Measurements from ENCODE around the gene SASH3. TPM values are rescaled to one million over a fixed set of nuclear protein-coding genes. Genes with fewer than 3 reads are reported as not detected.

SASH3 gene
- total RNA-seq, 1 experiment from 2014 or later, result not detected

DNA sequence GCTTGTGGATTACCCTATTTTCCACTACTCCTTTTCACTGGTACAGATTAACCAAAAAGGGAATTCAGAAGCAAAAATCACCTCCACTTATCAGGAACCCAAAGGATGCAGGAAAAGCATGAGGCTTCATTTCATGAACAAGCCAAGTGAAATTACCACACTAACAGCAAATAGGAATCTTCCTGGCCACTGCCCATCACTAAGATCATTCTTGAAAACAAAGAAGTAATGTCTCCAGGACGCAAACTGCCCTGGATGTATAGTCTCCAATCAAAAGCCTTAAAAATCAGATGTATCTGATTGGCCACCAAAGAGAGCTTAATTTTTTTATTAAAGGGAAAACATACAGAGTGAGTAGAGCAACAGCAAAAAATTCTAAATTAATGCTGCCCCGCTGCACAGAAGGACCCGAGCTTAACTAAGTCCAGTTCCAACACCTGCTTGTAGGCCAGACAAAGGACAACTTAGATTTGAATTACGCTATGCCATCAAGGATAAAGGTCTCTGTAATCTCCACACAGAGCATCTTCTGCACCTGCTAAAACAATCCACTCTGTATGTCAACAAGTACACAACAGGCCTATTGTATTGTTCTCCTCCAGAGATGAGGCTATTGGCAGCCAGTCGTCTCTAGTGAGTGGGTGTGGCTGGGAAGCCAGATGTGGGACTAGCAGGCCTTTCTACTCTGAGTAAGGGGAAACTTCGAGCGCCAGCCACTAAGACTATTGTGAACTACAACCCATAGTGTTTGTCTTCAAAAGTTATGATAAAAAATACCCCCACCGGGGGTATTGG lies 51.5 kb downstream of the SASH3 start:
- POLR2A ChIA-PET (ENCODE audit: low non-redundant PET), result no interaction called here

DNA sequence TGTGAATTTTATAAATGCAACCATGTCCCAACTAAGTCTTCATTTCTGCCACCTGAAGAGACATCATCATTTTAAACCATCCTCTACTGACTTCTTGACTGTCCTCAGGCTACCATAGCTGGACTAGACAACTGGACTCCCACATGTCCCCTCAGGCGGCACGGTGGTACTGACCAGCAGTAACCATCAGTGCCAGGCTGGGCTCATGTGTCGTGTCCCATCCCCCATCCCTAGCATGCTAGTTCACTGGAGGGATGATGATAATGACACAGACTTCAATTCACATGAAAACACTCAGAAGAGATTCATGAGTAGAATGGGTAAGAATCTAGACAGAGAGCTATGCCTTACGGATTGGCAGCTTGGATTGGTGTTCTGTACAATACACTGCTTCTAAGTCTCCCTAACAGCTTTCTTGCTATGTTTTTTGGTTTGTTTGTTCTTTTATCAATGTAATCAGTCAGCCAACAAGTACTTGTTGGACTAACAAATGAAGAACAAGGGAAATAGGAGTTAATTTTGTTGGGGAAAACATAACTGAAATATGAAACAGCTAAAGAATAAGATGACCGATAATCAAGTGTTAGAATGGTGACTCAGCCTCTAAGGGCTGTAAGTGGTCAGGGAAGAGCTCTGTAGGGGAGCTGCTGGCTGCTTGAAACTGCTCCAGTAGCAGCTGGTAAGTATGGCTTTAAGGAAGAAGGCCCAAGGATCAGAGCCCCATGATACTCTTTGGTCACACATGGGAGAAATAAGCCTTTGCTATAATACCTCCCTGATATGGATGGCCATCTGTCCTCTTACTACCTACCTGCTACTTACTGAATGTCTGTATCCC lies 53.6 kb downstream of the SASH3 start:
- POLR2A ChIA-PET (ENCODE audit: low non-redundant PET), result no interaction called here

More for the DNA sequence above, 51.5 kb downstream of the SASH3 start:
- no peak for DNase-seq (ENCODE audit: low spot score)
- intact Hi-C loops (cut with micrococcal nuclease; ENCODE audit: unreplicated experiment), result no loop called here
- Histone ChIP-seq H3K4me3 (ENCODE audit: low read depth, low read length, poor library complexity, severe bottlenecking) (no peak overlapping the region), H3K27me3 (replicated peaks; ENCODE audit: insufficient read depth, low read depth, low read length, poor library complexity) (no peaks in the 10 kb centered on the region), H3K4me1 (ENCODE audit: insufficient read depth, low read length, poor library complexity, severe bottlenecking) (no peaks in the 10 kb centered on the region), H3K9me3 (ENCODE audit: low read depth, low read length, poor library complexity, severe bottlenecking) (no peaks in the 10 kb centered on the region), H3K27ac (ENCODE audit: low read depth, low read length, poor library complexity, severe bottlenecking) (no peak overlapping the region), H3K36me3 (ENCODE audit: insufficient read depth, low read length, poor library complexity, severe bottlenecking) (no peaks in the 10 kb centered on the region)
- TF ChIP-seq, protein P1, sequence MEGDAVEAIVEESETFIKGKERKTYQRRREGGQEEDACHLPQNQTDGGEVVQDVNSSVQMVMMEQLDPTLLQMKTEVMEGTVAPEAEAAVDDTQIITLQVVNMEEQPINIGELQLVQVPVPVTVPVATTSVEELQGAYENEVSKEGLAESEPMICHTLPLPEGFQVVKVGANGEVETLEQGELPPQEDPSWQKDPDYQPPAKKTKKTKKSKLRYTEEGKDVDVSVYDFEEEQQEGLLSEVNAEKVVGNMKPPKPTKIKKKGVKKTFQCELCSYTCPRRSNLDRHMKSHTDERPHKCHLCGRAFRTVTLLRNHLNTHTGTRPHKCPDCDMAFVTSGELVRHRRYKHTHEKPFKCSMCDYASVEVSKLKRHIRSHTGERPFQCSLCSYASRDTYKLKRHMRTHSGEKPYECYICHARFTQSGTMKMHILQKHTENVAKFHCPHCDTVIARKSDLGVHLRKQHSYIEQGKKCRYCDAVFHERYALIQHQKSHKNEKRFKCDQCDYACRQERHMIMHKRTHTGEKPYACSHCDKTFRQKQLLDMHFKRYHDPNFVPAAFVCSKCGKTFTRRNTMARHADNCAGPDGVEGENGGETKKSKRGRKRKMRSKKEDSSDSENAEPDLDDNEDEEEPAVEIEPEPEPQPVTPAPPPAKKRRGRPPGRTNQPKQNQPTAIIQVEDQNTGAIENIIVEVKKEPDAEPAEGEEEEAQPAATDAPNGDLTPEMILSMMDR (conservative IDR thresholded peaks at IDR 0.05; ENCODE audit: low read depth, low read length), result no peak
- CTCF ChIA-PET, result no interaction called here
- BruUV-seq (replicated peaks), result no TSS peak

GRCh38 chrX:129836827-129837226 lies 57.1 kb downstream of the SASH3 start:
- CTCF ChIA-PET, result no interaction called here
- DNase-seq (ENCODE audit: low spot score), result no peak
- no TSS peak for BruUV-seq (replicated peaks)

More for the DNA sequence above, 53.6 kb downstream of the SASH3 start:
- TF ChIP-seq, protein P1 (conservative IDR thresholded peaks at IDR 0.05; ENCODE audit: low read depth, low read length), result no peak
- no peak for TF ChIP-seq EZH2 (IDR thresholded peaks at IDR 0.05; ENCODE audit: borderline replicate concordance, low read depth, low read length, poor library complexity, severe bottlenecking)
- no peak for DNase-seq (ENCODE audit: low spot score)
- no TSS peak for BruUV-seq (replicated peaks)
- Histone ChIP-seq H3K27me3 (replicated peaks; ENCODE audit: insufficient read depth, low read depth, low read length, poor library complexity) (no peaks in the 10 kb centered on the region), H3K27ac (ENCODE audit: low read depth, low read length, poor library complexity, severe bottlenecking) (no peak overlapping the region), H3K36me3 (ENCODE audit: insufficient read depth, low read length, poor library complexity, severe bottlenecking) (no peaks in the 10 kb centered on the region), H3K4me3 (ENCODE audit: low read depth, low read length, poor library complexity, severe bottlenecking) (no peak overlapping the region), H3K9me3 (ENCODE audit: low read depth, low read length, poor library complexity, severe bottlenecking) (no peaks in the 10 kb centered on the region), H3K4me1 (ENCODE audit: insufficient read depth, low read length, poor library complexity, severe bottlenecking) (no peaks in the 10 kb centered on the region)
- CTCF ChIA-PET, result no interaction called here
- intact Hi-C loops (cut with micrococcal nuclease; ENCODE audit: unreplicated experiment), result no loop called here

More at GRCh38 chrX:129836827-129837226, 57.1 kb downstream of the SASH3 start:
- Histone ChIP-seq H3K4me3 (ENCODE audit: low read depth, low read length, poor library complexity, severe bottlenecking) (no peak overlapping the region), H3K9me3 (ENCODE audit: low read depth, low read length, poor library complexity, severe bottlenecking) (no peaks in the 10 kb centered on the region), H3K4me1 (ENCODE audit: insufficient read depth, low read length, poor library complexity, severe bottlenecking) (no peaks in the 10 kb centered on the region), H3K27me3 (replicated peaks; ENCODE audit: insufficient read depth, low read depth, low read length, poor library complexity) (no peaks in the 10 kb centered on the region), H3K36me3 (ENCODE audit: insufficient read depth, low read length, poor library complexity, severe bottlenecking) (no peaks in the 10 kb centered on the region), H3K27ac (ENCODE audit: low read depth, low read length, poor library complexity, severe bottlenecking) (no peak overlapping the region)
- POLR2A ChIA-PET (ENCODE audit: low non-redundant PET), result no interaction called here
- intact Hi-C loops (cut with micrococcal nuclease; ENCODE audit: unreplicated experiment), result no loop called here
- TF ChIP-seq, protein P1 (conservative IDR thresholded peaks at IDR 0.05; ENCODE audit: low read depth, low read length), result no peak
- no peak for TF ChIP-seq EZH2 (IDR thresholded peaks at IDR 0.05; ENCODE audit: borderline replicate concordance, low read depth, low read length, poor library complexity, severe bottlenecking)
